Measurements from ENCODE around the gene NEAT1.

NEAT1 gene

GRCh38 chr11:65418681-65419459 lies 3.7 kb upstream of the NEAT1 start:
- Histone ChIP-seq H3K9me3 (ENCODE audit: control insufficient read depth, low read length) (no peaks in the 10 kb centered on the region), H3K4me1 (ENCODE audit: control insufficient read depth, insufficient read depth, low read length, poor library complexity, severe bottlenecking) (peaks cover 59% of the 10 kb centered on the region), H3K27ac (ENCODE audit: low read depth, low read length, severe bottlenecking) (peak overlapping the region; percentile 99), H3K36me3 (ENCODE audit: control insufficient read depth, insufficient read depth, low read length) (peaks cover 10% of the 10 kb centered on the region), H3K4me3 (ENCODE audit: extremely low read depth, insufficient read depth, low read length, poor library complexity, severe bottlenecking) (peak overlapping the region; percentile 20)
- WGBS, 2 experiments (ENCODE audit: insufficient coverage in 2 of 2) = 13 to 17% methylated on average over 12 to 15 of the region's 15 CpGs

- Histone ChIP-seq H3K4me1 (ENCODE audit: control insufficient read depth, insufficient read depth, low read length, poor library complexity, severe bottlenecking) (peaks cover 59% of the 10 kb centered on the region), H3K9me3 (ENCODE audit: control insufficient read depth, low read length) (no peaks in the 10 kb centered on the region), H3K4me3 (ENCODE audit: extremely low read depth, insufficient read depth, low read length, poor library complexity, severe bottlenecking) (no peak overlapping the region), H3K36me3 (ENCODE audit: control insufficient read depth, insufficient read depth, low read length) (peaks cover 12% of the 10 kb centered on the region), H3K27ac (ENCODE audit: low read depth, low read length, severe bottlenecking) (peak overlapping the region; percentile 99)
- WGBS, 2 experiments (ENCODE audit: insufficient coverage in 2 of 2) = 33 to 70% methylated on average over 4 to 7 of the region's 7 CpGs
These were observed 3.2 kb upstream of the NEAT1 start for GRCh38 chr11:65419460-65419771.

GRCh38 chr11:65419772-65420481 lies 2.7 kb upstream of the NEAT1 start:
- Histone ChIP-seq H3K27ac (ENCODE audit: low read depth, low read length, severe bottlenecking) (peak overlapping the region; percentile 99), H3K4me1 (ENCODE audit: control insufficient read depth, insufficient read depth, low read length, poor library complexity, severe bottlenecking) (peaks cover 59% of the 10 kb centered on the region), H3K4me3 (ENCODE audit: extremely low read depth, insufficient read depth, low read length, poor library complexity, severe bottlenecking) (no peak overlapping the region), H3K36me3 (ENCODE audit: control insufficient read depth, insufficient read depth, low read length) (peaks cover 17% of the 10 kb centered on the region), H3K9me3 (ENCODE audit: control insufficient read depth, low read length) (no peaks in the 10 kb centered on the region)
- 48 to 54% methylated on average over 5 of the region's 6 CpGs for WGBS, 2 experiments (ENCODE audit: insufficient coverage in 2 of 2)

- Histone ChIP-seq H3K9me3 (ENCODE audit: control insufficient read depth, low read length) (no peaks in the 10 kb centered on the region), H3K4me3 (ENCODE audit: extremely low read depth, insufficient read depth, low read length, poor library complexity, severe bottlenecking) (no peak overlapping the region), H3K4me1 (ENCODE audit: control insufficient read depth, insufficient read depth, low read length, poor library complexity, severe bottlenecking) (peaks cover 56% of the 10 kb centered on the region), H3K36me3 (ENCODE audit: control insufficient read depth, insufficient read depth, low read length) (peaks cover 23% of the 10 kb centered on the region), H3K27ac (ENCODE audit: low read depth, low read length, severe bottlenecking) (peak overlapping the region; percentile 99)
- WGBS, 2 experiments (ENCODE audit: insufficient coverage in 2 of 2) = 100% methylated on average over 1 of the region's 2 CpGs; no CpG with 5 or more reads in 1 of the 2 experiments
These were observed 2.1 kb upstream of the NEAT1 start for GRCh38 chr11:65420506-65420905.

GRCh38 chr11:65420979-65421793 lies 1.4 kb upstream of the NEAT1 start:
- H3K4me1 ChIP-seq (ENCODE audit: control insufficient read depth, insufficient read depth, low read length, poor library complexity, severe bottlenecking) = peaks cover 50% of the 10 kb centered on the region
- H3K27ac ChIP-seq (ENCODE audit: low read depth, low read length, severe bottlenecking) = peak overlapping the region; percentile 99
- peaks cover 29% of the 10 kb centered on the region for H3K36me3 ChIP-seq (ENCODE audit: control insufficient read depth, insufficient read depth, low read length)
- H3K4me3 ChIP-seq (ENCODE audit: extremely low read depth, insufficient read depth, low read length, poor library complexity, severe bottlenecking) = peak overlapping the region; percentile 93
- no peaks in the 10 kb centered on the region for H3K9me3 ChIP-seq (ENCODE audit: control insufficient read depth, low read length)
- WGBS, 2 experiments (ENCODE audit: insufficient coverage in 2 of 2) = 47 to 55% methylated on average over 11 of the region's 15 CpGs

- WGBS, 2 experiments (ENCODE audit: insufficient coverage in 2 of 2) = 4 to 6% methylated on average over 40 to 62 of the region's 68 CpGs
- Histone ChIP-seq H3K9me3 (ENCODE audit: control insufficient read depth, low read length) (no peaks in the 10 kb centered on the region), H3K4me1 (ENCODE audit: control insufficient read depth, insufficient read depth, low read length, poor library complexity, severe bottlenecking) (peaks cover 48% of the 10 kb centered on the region), H3K36me3 (ENCODE audit: control insufficient read depth, insufficient read depth, low read length) (peaks cover 38% of the 10 kb centered on the region), H3K4me3 (ENCODE audit: extremely low read depth, insufficient read depth, low read length, poor library complexity, severe bottlenecking) (peak overlapping the region; percentile 93), H3K27ac (ENCODE audit: low read depth, low read length, severe bottlenecking) (peak overlapping the region; percentile 99)
These were observed 585 bp upstream of the NEAT1 start for GRCh38 chr11:65421794-65422632.

GRCh38 chr11:65423516-65424204 lies 1.1 kb downstream of the NEAT1 start:
- Histone ChIP-seq H3K27ac (ENCODE audit: low read depth, low read length, severe bottlenecking) (peak overlapping the region; percentile 99), H3K4me1 (ENCODE audit: control insufficient read depth, insufficient read depth, low read length, poor library complexity, severe bottlenecking) (peaks cover 45% of the 10 kb centered on the region), H3K4me3 (ENCODE audit: extremely low read depth, insufficient read depth, low read length, poor library complexity, severe bottlenecking) (peak overlapping the region; percentile 93), H3K36me3 (ENCODE audit: control insufficient read depth, insufficient read depth, low read length) (peaks cover 54% of the 10 kb centered on the region), H3K9me3 (ENCODE audit: control insufficient read depth, low read length) (no peaks in the 10 kb centered on the region)
- WGBS, 2 experiments (ENCODE audit: insufficient coverage in 2 of 2) = 55 to 60% methylated on average over 13 to 17 of the region's 19 CpGs

- peaks cover 40% of the 10 kb centered on the region for H3K4me1 ChIP-seq (ENCODE audit: control insufficient read depth, insufficient read depth, low read length, poor library complexity, severe bottlenecking)
- peaks cover 58% of the 10 kb centered on the region for H3K36me3 ChIP-seq (ENCODE audit: control insufficient read depth, insufficient read depth, low read length)
- peak overlapping the region; percentile 99 for H3K27ac ChIP-seq (ENCODE audit: low read depth, low read length, severe bottlenecking)
- 44 to 51% methylated on average over 10 to 15 of the region's 18 CpGs for WGBS, 2 experiments (ENCODE audit: insufficient coverage in 2 of 2)
- H3K4me3 ChIP-seq (ENCODE audit: extremely low read depth, insufficient read depth, low read length, poor library complexity, severe bottlenecking) = peak overlapping the region; percentile 93
- H3K9me3 ChIP-seq (ENCODE audit: control insufficient read depth, low read length) = no peaks in the 10 kb centered on the region
These were observed 1.9 kb downstream of the NEAT1 start for GRCh38 chr11:65424205-65425104.
